ENCODE data around the gene CLASP2. TPM values are rescaled to one million over a fixed set of nuclear protein-coding genes. Genes with fewer than 3 reads are reported as not detected.

Gene CLASP2
- total RNA-seq, 1 experiment from 2014 or later = 36.5 TPM

DNA sequence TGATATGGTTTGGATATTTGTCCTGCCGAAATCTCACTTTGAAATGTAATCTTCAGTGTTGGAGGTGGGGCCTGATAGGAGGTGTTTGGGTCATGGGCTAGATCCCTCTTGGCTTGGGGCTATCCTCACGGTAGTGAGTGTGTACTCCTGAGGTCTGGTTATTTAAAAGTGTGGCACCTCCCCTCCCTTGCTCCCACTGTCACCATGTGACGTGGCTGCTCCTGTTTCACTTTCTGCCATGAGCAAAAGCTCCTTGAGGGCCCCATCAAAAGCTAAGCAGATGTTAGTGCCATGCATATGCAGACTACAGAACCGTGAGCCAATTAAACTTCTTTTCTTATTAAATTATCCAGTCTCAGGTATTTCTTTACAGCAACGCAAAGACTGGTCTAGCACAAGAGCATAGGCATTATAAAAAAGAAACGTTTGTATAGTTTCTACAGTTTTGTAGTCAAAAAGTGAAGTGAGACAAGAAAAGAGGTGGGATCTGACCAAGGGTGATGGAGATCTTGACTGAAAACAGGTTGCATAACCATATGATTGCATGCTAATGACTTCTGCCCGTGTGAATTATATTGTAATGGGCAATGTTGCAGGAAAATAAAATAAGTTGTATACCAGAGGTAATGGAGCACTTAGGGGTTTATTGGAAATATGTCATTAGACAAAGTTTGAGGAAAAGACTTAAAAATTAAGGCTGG is 28.5 kb upstream of the CLASP2 start:
- ChIA-PET POLR2A (ENCODE audit: unreplicated experiment) (no interaction called here), CTCF (no interaction called here)
- H2AFZ ChIP-seq = no peak overlapping the region
- no peaks in the 10 kb centered on the region for H3K36me3 ChIP-seq (ENCODE audit: low read depth)
- intact Hi-C loops (cut with micrococcal nuclease; ENCODE audit: unreplicated experiment) = no loop called here
- no peaks in the 10 kb centered on the region for H3K27me3 ChIP-seq (ENCODE audit: insufficient read depth, low read depth)
- H4K20me1 ChIP-seq (ENCODE audit: insufficient read depth) = no peaks in the 10 kb centered on the region
- H3F3A ChIP-seq (ENCODE audit: insufficient read depth, low read depth) = no peaks in the 10 kb centered on the region
- H3K4me1 ChIP-seq (replicated peaks; ENCODE audit: insufficient read depth) = no peaks in the 10 kb centered on the region
- no peaks in the 10 kb centered on the region for H3K79me2 ChIP-seq (ENCODE audit: low read depth)
- no peak for TF ChIP-seq EZH2 (IDR thresholded peaks at IDR 0.05; ENCODE audit: low read depth)
- TF ChIP-seq, protein P1, sequence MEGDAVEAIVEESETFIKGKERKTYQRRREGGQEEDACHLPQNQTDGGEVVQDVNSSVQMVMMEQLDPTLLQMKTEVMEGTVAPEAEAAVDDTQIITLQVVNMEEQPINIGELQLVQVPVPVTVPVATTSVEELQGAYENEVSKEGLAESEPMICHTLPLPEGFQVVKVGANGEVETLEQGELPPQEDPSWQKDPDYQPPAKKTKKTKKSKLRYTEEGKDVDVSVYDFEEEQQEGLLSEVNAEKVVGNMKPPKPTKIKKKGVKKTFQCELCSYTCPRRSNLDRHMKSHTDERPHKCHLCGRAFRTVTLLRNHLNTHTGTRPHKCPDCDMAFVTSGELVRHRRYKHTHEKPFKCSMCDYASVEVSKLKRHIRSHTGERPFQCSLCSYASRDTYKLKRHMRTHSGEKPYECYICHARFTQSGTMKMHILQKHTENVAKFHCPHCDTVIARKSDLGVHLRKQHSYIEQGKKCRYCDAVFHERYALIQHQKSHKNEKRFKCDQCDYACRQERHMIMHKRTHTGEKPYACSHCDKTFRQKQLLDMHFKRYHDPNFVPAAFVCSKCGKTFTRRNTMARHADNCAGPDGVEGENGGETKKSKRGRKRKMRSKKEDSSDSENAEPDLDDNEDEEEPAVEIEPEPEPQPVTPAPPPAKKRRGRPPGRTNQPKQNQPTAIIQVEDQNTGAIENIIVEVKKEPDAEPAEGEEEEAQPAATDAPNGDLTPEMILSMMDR (conservative IDR thresholded peaks at IDR 0.05) = no peak
- no peak for DNase-seq
- no peaks in the 10 kb centered on the region for H3K9me3 ChIP-seq (ENCODE audit: insufficient read depth, low read depth)
- no peak overlapping the region for H3K4me3 ChIP-seq
- no peak overlapping the region for H3K27ac ChIP-seq
- H3K9me2 ChIP-seq (ENCODE audit: insufficient read depth) = no peaks in the 10 kb centered on the region
- BruUV-seq (replicated peaks) = no TSS peak
- no peak overlapping the region for H3K4me2 ChIP-seq

DNA sequence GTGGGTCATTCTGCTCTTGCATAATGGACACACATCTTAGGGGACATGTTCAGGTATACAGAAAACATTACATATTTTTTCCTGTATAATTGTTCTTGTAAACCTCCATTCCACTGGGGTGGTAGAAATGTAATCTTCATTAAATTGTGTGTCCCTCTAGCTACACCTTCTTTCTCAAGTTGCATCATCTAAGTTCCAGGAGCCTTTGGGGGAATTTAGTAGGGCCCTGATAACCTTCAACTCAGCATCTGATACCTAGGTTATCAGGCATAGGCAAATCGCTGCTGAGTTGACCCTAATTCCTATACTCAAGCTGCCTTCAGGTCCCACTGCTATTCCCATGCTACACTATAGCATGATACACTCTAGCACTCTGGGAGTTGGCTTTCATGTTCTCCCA is 19.1 kb upstream of the CLASP2 start:
- H3K4me2 ChIP-seq = no peak overlapping the region
- H2AFZ ChIP-seq = no peak overlapping the region
- H3K4me1 ChIP-seq (replicated peaks; ENCODE audit: insufficient read depth) = no peaks in the 10 kb centered on the region
- H3K27ac ChIP-seq = no peak overlapping the region
- BruUV-seq (replicated peaks) = no TSS peak
- intact Hi-C loops (cut with micrococcal nuclease; ENCODE audit: unreplicated experiment) = no loop called here
- POLR2A ChIA-PET (ENCODE audit: unreplicated experiment) = no interaction called here
- no peaks in the 10 kb centered on the region for H3K27me3 ChIP-seq (ENCODE audit: insufficient read depth, low read depth)
- DNase-seq = no peak
- no peaks in the 10 kb centered on the region for H3K36me3 ChIP-seq (ENCODE audit: low read depth)
- no peaks in the 10 kb centered on the region for H3F3A ChIP-seq (ENCODE audit: insufficient read depth, low read depth)
- TF ChIP-seq EZH2 (IDR thresholded peaks at IDR 0.05; ENCODE audit: low read depth) = no peak
- TF ChIP-seq, protein P1 (conservative IDR thresholded peaks at IDR 0.05) = no peak
- no peak overlapping the region for H3K4me3 ChIP-seq
- H3K9me3 ChIP-seq (ENCODE audit: insufficient read depth, low read depth) = no peaks in the 10 kb centered on the region
- no peaks in the 10 kb centered on the region for H3K9me2 ChIP-seq (ENCODE audit: insufficient read depth)
- CTCF ChIA-PET = no interaction called here
- H4K20me1 ChIP-seq (ENCODE audit: insufficient read depth) = no peaks in the 10 kb centered on the region
- H3K79me2 ChIP-seq (ENCODE audit: low read depth) = no peaks in the 10 kb centered on the region

DNA sequence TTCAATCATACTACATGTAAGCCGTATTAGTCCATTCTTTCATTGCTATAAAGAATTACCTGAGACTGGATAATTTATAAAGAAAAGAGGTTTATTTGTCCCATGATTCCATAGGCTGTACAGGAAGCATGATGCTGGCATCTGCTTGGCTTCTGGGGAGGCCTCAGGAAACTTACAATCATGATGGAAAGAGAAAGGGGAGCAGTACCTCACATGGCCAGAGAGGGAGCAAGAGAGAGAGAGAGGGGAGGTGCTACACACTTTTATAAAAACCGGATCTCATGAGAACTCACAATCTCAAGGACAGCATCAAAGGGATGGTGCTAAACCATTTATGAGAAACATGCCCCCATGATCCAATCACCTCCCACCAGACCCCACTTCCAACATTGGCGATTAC is 14.3 kb upstream of the CLASP2 start:
- no TSS peak for BruUV-seq (replicated peaks)
- Histone ChIP-seq H3K9me3 (ENCODE audit: insufficient read depth, low read depth) (no peaks in the 10 kb centered on the region), H3K36me3 (ENCODE audit: low read depth) (no peaks in the 10 kb centered on the region), H3K4me1 (replicated peaks; ENCODE audit: insufficient read depth) (no peaks in the 10 kb centered on the region), H3K4me3 (no peak overlapping the region), H4K20me1 (ENCODE audit: insufficient read depth) (no peaks in the 10 kb centered on the region), H3K9me2 (ENCODE audit: insufficient read depth) (no peaks in the 10 kb centered on the region), H2AFZ (no peak overlapping the region), H3K27ac (no peak overlapping the region), H3K79me2 (ENCODE audit: low read depth) (no peaks in the 10 kb centered on the region), H3F3A (ENCODE audit: insufficient read depth, low read depth) (no peaks in the 10 kb centered on the region), H3K27me3 (ENCODE audit: insufficient read depth, low read depth) (no peaks in the 10 kb centered on the region), H3K4me2 (no peak overlapping the region)
- TF ChIP-seq, protein P1 (conservative IDR thresholded peaks at IDR 0.05) = peak; percentile 41; the same call in 1 of the 2 replicates
- no peak for TF ChIP-seq EZH2 (IDR thresholded peaks at IDR 0.05; ENCODE audit: low read depth)
- ChIA-PET CTCF (no interaction called here), POLR2A (ENCODE audit: unreplicated experiment) (no interaction called here)
- intact Hi-C loops (cut with micrococcal nuclease; ENCODE audit: unreplicated experiment) = no loop called here
- DNase-seq = no peak
